Astrocyte (in vitro differentiated cells and primary cell): ENCODE results near the gene MYO3B.

Experiments
- CTCF ChIP-seq: IDR thresholded peaks from 2 replicates; pipeline ENCODE4 v1.5.1; 2011; ENCODE audit warnings: low read depth, mild to moderate bottlenecking, inconsistent platforms, low read length, moderate library complexity; ENCODE audit not compliant: insufficient read depth
- EZH2 ChIP-seq: IDR thresholded peaks from 2 replicates; pipeline ENCODE4 v1.6.1; 2012; ENCODE audit warnings: mild to moderate bottlenecking, low read length, inconsistent platforms; ENCODE audit not compliant: insufficient read depth

GRCh38 chr2:170245312-170245711 is 67.4 kb downstream of the MYO3B start:
- TF ChIP-seq CTCF: no peak
- no peak for TF ChIP-seq EZH2
